Uterus (tissue), 4 donors: Measurements from ENCODE around the gene TRDMT1. TPM values are rescaled to one million over a fixed set of nuclear protein-coding genes. Genes with fewer than 3 reads are reported as not detected.

ENCODE experiments used
- DNase-seq, 2 donors: peaks; one replicate each; pipeline ENCODE4 v3.0.0-alpha.2; 2019 to 2020
- H3K27ac ChIP-seq, 2 donors: fragments of 200-600 bp; sonication (generic); 1 replicate in 1 of 2; 2 replicates in 1 of 2; pipeline ENCODE4 v1.5.1; 2016 to 2018
- H3K27me3 ChIP-seq, 2 donors: fragments of 200-600 bp; sonication (generic); one replicate each; pipeline ENCODE4 v1.5.1; 2018 to 2019; ENCODE audit warnings: control low read depth in 1 of 2
- H3K36me3 ChIP-seq, 2 donors: fragments of 200-600 bp; sonication (generic); one replicate each; pipeline ENCODE4 v1.5.1; 2019; ENCODE audit warnings: control low read depth in 1 of 2
- H3K4me1 ChIP-seq, 2 donors: fragments of 200-600 bp; sonication (generic); one replicate each; pipeline ENCODE4 v1.5.1; 2018 to 2019; ENCODE audit warnings: control low read depth in 1 of 2
- H3K4me3 ChIP-seq, 2 donors: fragments of 200-600 bp; sonication (generic); 1 replicate in 1 of 2; 2 replicates in 1 of 2; pipeline ENCODE4 v1.5.1; 2018 to 2019; ENCODE audit warnings: mild to moderate bottlenecking in 1 of 2
- H3K9me3 ChIP-seq, 2 donors: fragments of 200-600 bp; sonication (generic); one replicate each; pipeline ENCODE4 v1.5.1; 2019; ENCODE audit warnings: control low read depth in 1 of 2
- CTCF ChIP-seq, 4 experiments: fragments of 200-600 bp in 2 of 4; fragments of 450-650 bp in 2 of 4; sonication (generic) in 2 of 4; IDR thresholded peaks; one replicate each; pipeline ENCODE4 v1.5.1; 2016 to 2019; ENCODE audit warnings: antibody characterized with exemption in 4 of 4, mild to moderate bottlenecking in 2 of 4, moderate library complexity in 1 of 4
- POLR2A ChIP-seq, 2 donors: fragments of 450-650 bp; IDR thresholded peaks; one replicate each; pipeline ENCODE4 v1.6.1; 2016; ENCODE audit warnings: antibody characterized with exemption in 2 of 2, mild to moderate bottlenecking in 1 of 2, moderate library complexity in 1 of 2
- intact Hi-C: fragments of 100-400 bp; cut with DNase I; formaldehyde crosslinking; loops from one replicate; pipeline ENCODE4 v1.15.1; 2023; ENCODE audit warnings: low total_unique reads
- total RNA-seq, 4 donors: library from RNA; depleted of rRNA in 3 of 4; stranded (reverse); fragments of >200 nt in 3 of 4; gene quantifications; one replicate each; pipeline versions ENCODE4 v1.1.0 to v1.2.4, GENCODE V29; 2014 to 2023
- donor health status: DM: yes; HTN: yes; CAD: no.

The TRDMT1 gene
- total RNA-seq, 4 donors from 2014 or later: 2.6 to 25.4 (median 14.8) TPM

- Histone ChIP-seq H3K27me3 (no peaks in the 10 kb centered on the region), H3K4me3 (no peak overlapping the region), H3K36me3 (no peaks in the 10 kb centered on the region), H3K27ac (no peak overlapping the region), H3K9me3 (no peaks in the 10 kb centered on the region), H3K4me1 (no peaks in the 10 kb centered on the region)
- intact Hi-C loops: no loop called here
- no peak for TF ChIP-seq CTCF (IDR thresholded peaks at IDR 0.05)
- no peak for TF ChIP-seq POLR2A (IDR thresholded peaks at IDR 0.05)
- no peak for DNase-seq
These were observed 45.6 kb downstream of the TRDMT1 start for GRCh38 chr10:17155826-17156225.

GRCh38 chr10:17154116-17154515, 47.4 kb downstream of the TRDMT1 start:
- H3K36me3 ChIP-seq: no peaks in the 10 kb centered on the region
- no peaks in the 10 kb centered on the region for H3K27me3 ChIP-seq
- no peaks in the 10 kb centered on the region for H3K4me1 ChIP-seq
- H3K9me3 ChIP-seq: no peaks in the 10 kb centered on the region
- no peak overlapping the region for H3K4me3 ChIP-seq
- DNase-seq: no peak
- TF ChIP-seq CTCF (IDR thresholded peaks at IDR 0.05): no peak
- no peak for TF ChIP-seq POLR2A (IDR thresholded peaks at IDR 0.05)
- no peak overlapping the region for H3K27ac ChIP-seq
- intact Hi-C loops: no loop called here

- H3K27ac ChIP-seq: no peak overlapping the region
- H3K4me1 ChIP-seq: no peaks in the 10 kb centered on the region
- H3K4me3 ChIP-seq: no peak overlapping the region
- intact Hi-C loops: no loop called here
- TF ChIP-seq POLR2A (IDR thresholded peaks at IDR 0.05): no peak
- no peaks in the 10 kb centered on the region for H3K27me3 ChIP-seq
- no peaks in the 10 kb centered on the region for H3K9me3 ChIP-seq
- DNase-seq: no peak
- peaks cover 0 to 2% of the 10 kb centered on the region in 2 donors for H3K36me3 ChIP-seq
These were observed 48.2 kb downstream of the TRDMT1 start for GRCh38 chr10:17153321-17153720.

GRCh38 chr10:17151716-17152115, 49.8 kb downstream of the TRDMT1 start:
- DNase-seq: no peak
- no peaks in the 10 kb centered on the region for H3K4me1 ChIP-seq
- intact Hi-C loops: no loop called here
- H3K36me3 ChIP-seq: peaks cover 0 to 2% of the 10 kb centered on the region in 2 donors
- no peak for TF ChIP-seq CTCF (IDR thresholded peaks at IDR 0.05)
- TF ChIP-seq POLR2A (IDR thresholded peaks at IDR 0.05): no peak
- H3K9me3 ChIP-seq: no peaks in the 10 kb centered on the region
- no peak overlapping the region for H3K27ac ChIP-seq
- H3K4me3 ChIP-seq: no peak overlapping the region
- H3K27me3 ChIP-seq: no peaks in the 10 kb centered on the region

- DNase-seq: no peak
- intact Hi-C loops: no loop called here
- TF ChIP-seq CTCF (IDR thresholded peaks at IDR 0.05) (no peak), POLR2A (IDR thresholded peaks at IDR 0.05) (no peak)
- no peaks in the 10 kb centered on the region for H3K27me3 ChIP-seq
- H3K9me3 ChIP-seq: no peaks in the 10 kb centered on the region
- peaks cover 0 to 2% of the 10 kb centered on the region in 2 donors for H3K36me3 ChIP-seq
- H3K4me1 ChIP-seq: no peaks in the 10 kb centered on the region
- H3K4me3 ChIP-seq: no peak overlapping the region
- H3K27ac ChIP-seq: no peak overlapping the region
These were observed 53.5 kb downstream of the TRDMT1 start for GRCh38 chr10:17147884-17148489.

- H3K36me3 ChIP-seq: peaks cover 0 to 2% of the 10 kb centered on the region in 2 donors
- no peak for TF ChIP-seq CTCF (IDR thresholded peaks at IDR 0.05)
- no peak for TF ChIP-seq POLR2A (IDR thresholded peaks at IDR 0.05)
- intact Hi-C loops: no loop called here
- no peak overlapping the region for H3K27ac ChIP-seq
- H3K4me3 ChIP-seq: no peak overlapping the region
- no peaks in the 10 kb centered on the region for H3K27me3 ChIP-seq
- no peaks in the 10 kb centered on the region for H3K9me3 ChIP-seq
- no peaks in the 10 kb centered on the region for H3K4me1 ChIP-seq
- DNase-seq: no peak
These were observed 54.6 kb downstream of the TRDMT1 start for GRCh38 chr10:17146892-17147291.
